ELF-1 (cell line): ENCODE data around the gene SSBP4.
A peak's percentile ranks its signal among the peaks of the same experiment; 100 is the strongest.

Experiments
- DNase-seq: peaks from one replicate; pipeline ENCODE4 v3.0.0-alpha.2; 2016; ENCODE audit warnings: low read depth, low spot score

Gene SSBP4

GRCh38 chr19:18467978-18468377 lies 48.8 kb downstream of the SSBP4 start:
- DNase-seq: no peak

GRCh38 chr19:18468517-18468916 lies 49.3 kb downstream of the SSBP4 start:
- no peak for DNase-seq

- peak; percentile 90 for DNase-seq
Measured at GRCh38 chr19:18469069-18469846, 50.1 kb downstream of the SSBP4 start.

GRCh38 chr19:18470787-18471186 lies 51.6 kb downstream of the SSBP4 start:
- no peak for DNase-seq

- DNase-seq: no peak
Measured at GRCh38 chr19:18473003-18473705, 54.0 kb downstream of the SSBP4 start.

GRCh38 chr19:18473706-18474087 lies 54.5 kb downstream of the SSBP4 start:
- no peak for DNase-seq

- DNase-seq: no peak
Measured at GRCh38 chr19:18474366-18474887, 55.2 kb downstream of the SSBP4 start.

- no peak for DNase-seq
Measured at GRCh38 chr19:18475004-18475453, 55.8 kb downstream of the SSBP4 start.

GRCh38 chr19:18475762-18476331 lies 56.6 kb downstream of the SSBP4 start:
- DNase-seq: no peak

- no peak for DNase-seq
Measured at GRCh38 chr19:18476507-18477041, 57.4 kb downstream of the SSBP4 start.

GRCh38 chr19:18477042-18477779 lies 58.0 kb downstream of the SSBP4 start:
- no peak for DNase-seq

GRCh38 chr19:18477974-18478373 lies 58.8 kb downstream of the SSBP4 start:
- no peak for DNase-seq

GRCh38 chr19:18478545-18479311 lies 59.5 kb downstream of the SSBP4 start:
- DNase-seq: peak; percentile 60

- DNase-seq: no peak
Measured at GRCh38 chr19:18480006-18480691, 61.0 kb downstream of the SSBP4 start.

GRCh38 chr19:18481505-18482222 lies 62.5 kb downstream of the SSBP4 start:
- DNase-seq: no peak

GRCh38 chr19:18483119-18483890 lies 64.1 kb downstream of the SSBP4 start:
- no peak for DNase-seq
